Stimulated activated CD4-positive, alpha-beta T cell treated with anti-CD3 and anti-CD28 coated beads, Interleukin-15, amount 100 ng/mL, for 48 hours (primary cell): ENCODE data around the gene PHRF1.

Experiments used
- DNase-seq, 2 donors: peaks; one replicate each; pipeline ENCODE4 v3.0.0-alpha.2; 2020; ENCODE audit warnings: low read depth in 2 of 2

PHRF1 gene

DNA sequence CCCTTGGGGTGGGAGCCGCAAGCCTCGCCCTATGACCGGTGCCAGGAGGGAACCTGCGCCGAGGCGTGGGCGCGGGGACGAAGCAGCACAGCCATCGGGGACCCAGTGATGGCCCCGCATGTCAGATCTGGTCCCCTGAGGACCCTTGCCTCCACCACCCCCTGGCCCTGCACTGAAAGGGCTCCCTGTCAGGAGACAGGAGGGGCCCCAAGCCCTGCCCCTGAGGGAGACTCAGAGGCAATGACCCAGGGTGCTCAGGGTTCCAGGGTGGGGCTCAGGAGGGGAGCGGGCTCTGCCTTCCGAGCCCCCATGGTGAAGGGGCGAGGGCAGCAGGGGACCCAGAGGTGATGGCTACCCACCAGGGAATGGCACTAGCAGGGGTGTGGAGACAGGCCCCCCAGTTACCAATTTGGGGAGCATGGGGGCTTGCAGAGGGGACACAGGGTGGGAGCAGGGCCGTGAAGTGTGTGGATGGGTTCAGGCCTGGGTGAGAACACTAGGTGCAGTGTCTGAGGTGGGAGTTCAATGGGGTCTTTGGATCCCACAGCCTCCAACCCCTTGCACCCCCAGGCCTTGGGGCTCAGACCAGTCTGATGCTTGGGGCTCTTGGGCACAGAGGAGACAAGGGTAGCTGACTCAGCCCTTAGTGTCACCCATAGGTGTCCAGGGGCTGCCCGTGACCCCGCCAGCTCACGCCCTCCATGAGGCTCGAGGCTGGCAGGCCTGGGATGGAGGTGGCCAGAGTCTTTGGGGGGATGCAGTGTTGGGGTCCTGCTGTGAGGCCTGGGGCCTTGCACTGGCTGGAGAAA is 38.4 kb upstream of the PHRF1 start:
- no peak for DNase-seq

DNA sequence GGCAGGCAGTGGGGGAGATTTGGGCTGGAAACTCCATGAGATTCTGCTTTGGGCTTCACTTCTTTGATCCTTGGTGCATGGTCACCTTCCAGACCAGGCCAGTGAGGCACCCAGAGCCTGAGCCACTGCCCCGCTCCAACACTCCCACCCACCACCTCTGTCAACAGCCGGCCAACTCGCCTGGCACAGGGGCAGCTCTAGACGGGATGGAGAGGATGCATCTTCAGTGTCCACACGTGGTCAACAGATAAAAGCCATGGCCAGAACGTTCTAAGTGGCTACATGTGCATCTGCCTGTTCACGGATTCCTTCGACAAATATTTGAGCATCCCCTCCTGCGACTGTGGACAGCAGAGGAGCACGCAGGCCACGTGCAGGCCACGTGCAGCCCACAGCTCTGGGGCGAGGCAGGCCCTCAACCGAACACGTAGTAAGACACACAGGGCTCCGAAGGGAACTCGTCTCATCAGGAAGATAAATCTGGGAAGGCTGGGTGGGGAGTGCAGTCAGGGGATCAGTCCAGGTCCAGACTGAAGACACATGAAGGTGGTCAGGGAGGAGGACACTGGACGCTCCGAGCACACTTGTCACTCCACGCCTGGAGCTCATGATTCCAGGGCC is 37.7 kb upstream of the PHRF1 start:
- no peak for DNase-seq

DNA sequence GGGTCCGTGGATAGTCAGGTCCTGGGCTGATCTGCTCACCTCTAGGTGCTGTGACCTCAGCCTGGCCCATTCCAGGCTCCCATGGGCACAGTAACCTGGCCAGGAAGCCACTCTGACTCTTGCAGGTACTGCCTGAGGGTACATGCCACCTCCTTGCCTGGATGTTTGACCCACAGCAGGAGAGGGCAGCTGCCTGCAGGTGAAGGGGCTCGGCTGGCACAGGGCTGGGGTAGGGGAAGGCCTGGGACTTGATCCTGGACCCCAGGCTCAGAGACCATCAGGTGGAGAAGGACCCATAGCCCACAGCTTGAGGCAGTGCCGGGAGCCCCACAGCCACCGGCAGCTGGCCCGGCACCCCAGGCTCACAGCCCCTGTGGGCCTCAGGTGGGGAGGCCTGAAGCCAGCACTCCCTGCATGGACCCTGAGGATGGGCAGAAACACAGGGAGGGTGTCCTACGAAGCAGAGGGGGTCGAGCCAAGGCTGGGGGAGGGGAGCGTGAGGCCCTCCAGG is 36.2 kb upstream of the PHRF1 start:
- DNase-seq = no peak

DNA sequence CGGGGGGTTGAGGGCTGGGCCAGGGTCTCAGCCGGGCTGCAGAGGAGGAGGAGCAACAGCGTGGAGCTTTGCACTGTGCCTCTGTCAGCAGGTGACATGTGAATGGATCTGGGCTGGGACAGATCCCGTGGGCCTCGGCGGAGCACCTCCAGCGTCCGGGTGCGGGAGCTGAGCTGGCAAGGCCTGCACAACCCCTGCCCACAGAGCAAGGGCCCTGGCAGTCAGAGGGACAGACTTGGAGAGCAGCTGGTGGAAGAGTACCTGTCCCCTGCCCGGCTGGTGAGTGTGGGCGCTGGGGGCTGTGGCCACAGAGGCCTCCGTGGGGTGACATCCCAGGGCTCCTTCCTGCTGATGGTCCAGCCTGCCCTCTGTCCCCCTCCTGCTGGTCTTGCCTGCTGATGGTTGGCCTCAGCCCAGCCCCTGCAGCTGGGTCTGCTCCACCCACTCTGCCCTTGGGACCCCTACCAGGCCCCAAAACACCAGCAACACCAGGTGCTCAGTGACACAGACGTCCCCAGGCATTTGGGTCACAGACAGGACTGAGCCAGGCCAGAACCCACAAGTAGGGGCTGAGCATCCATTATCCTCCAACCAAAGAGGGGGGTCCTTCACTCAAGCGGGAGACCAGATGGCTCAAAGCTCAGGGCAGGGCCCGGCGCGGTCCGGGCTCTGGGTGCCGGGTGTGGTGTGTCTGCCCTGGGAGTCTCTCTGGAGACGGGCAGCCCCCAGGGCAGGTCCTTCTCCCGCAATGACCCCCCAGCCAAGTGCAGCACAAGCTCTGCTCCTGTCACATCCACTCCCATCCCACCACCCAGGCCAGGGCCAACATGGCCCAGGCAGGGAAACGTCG is 35.5 kb upstream of the PHRF1 start:
- no peak for DNase-seq

DNA sequence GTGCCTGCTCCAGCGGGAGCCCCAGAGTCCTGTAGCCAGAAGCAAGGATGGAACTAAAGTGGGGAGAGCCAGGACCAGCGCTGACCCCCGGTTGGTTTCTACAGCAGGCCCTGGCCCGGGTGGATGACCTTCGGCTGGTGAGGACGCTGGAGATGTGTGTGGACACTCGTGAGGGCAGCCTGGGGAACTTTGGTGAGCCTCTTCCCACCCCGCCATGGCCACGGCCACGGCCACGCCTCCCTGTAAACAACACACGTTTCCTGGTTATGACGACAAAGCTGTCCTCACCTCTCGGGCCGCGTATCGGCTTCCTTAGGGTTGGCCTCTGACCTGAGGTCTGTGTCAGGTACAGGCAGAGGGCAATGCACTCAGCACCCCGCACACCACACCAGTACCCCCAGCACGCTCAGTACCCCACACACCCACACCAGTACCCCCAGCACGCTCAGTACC is 34.8 kb upstream of the PHRF1 start:
- no peak for DNase-seq

DNA sequence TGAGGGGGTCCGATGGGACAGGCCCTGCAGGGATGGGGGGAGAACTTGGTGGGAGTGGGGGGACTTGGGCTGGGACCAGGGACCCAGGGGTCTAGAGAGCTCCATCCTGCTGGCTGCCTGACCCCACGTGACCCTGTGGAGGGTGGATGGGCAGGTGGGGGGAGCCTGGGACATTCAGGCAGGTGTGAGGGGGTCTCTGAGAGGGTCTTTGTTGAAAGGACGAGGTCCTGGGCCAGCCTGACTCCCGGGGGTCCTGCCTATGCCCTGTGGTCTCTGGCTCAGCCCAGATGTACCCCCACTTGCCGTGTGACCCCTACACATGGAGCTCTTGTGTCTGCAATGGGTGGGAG is 31.5 kb upstream of the PHRF1 start:
- DNase-seq = no peak

DNA sequence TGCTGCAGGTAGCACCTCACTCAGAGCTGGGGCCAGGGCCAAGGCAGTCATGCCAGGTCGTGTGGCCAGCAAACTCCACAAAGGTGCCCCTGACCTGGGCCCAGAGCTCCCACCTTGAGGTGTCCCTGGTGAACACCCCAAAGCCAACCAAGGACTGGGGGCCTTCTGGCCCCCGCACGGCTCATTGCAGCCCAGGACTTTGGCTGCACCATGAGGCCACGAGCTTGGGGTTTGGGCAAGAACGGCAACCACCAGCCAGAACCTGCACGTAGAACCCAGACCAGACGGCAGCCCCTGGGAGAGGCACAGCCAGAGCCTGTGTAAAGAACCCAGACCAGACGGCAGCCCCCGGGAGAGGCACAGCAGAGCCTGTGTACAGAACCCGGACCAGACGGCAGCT is 31.1 kb upstream of the PHRF1 start:
- no peak for DNase-seq

DNA sequence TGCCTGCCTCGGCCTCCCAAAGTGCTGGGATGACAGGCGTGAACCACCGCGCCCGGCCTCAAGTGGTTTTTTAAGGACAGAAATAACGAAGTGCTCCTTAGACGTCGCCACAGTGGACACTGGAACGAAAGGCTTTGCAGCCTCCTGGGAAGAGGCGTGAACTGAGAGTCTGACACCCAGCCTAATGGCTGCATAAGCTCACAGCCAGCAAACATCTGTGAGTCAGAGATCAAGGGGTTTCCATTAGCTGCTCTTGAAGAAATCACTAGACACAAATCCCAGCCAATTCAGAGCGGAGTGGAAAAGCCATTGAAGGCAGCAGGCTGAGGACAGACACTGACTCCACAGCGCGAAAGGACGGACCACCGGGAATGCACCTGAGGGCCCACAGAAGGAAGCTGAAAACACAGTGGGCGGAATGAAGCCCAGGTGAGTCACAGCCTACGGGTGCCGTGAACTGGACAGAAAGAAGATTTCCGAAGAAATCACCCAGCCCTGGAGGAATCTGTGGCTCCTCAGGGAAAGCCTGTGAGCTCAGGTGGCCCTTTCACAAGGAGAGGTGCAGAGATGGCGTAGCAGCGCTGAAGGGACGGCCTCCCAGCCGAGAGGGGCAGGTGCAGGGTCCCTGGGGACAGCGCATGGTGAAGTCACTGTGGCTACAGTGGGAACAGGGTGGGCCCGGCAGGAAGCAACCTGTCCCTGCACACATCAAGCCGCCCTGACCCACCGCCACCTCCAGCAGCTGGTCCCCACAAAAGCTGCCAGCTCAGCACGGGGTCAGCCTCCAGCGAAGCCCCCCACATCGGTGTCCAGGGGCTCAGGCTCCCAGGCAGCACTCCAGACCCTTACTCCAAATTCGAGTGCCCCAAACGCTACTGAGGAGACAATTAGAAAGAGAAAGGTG is 27.3 kb upstream of the PHRF1 start:
- no peak for DNase-seq

DNA sequence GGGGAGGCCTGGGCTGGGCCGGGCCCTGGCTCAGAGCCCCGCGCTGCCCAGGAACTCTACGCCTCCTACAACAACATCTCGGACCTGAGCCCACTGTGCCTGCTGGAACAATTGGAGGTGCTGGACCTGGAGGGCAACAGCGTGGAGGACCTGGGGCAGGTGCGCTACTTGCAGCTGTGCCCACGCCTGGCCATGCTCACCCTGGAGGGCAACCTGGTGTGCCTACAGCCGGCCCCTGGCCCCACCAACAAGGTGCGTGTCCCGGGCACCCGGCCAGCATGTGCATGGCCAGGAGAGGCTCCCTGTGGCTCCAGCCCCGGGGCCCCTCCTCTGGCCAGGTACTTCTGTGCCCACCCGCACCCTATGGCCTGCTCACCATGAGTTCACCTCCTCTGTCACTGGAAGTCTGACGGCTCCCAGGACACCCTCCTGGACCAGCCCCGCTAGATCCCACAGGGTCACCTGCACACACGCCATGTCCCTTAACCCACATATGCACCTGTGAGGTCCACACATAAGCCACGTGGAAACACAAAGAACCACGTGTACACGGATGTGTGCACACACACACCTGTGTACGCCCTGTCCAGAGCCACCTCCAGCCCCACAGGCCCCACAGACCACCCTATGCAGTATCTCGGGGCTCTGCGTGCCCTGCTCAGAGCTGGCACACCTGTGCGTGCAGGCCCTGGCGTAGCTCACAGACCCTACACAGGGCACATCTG is 26.1 kb upstream of the PHRF1 start:
- DNase-seq = no peak

DNA sequence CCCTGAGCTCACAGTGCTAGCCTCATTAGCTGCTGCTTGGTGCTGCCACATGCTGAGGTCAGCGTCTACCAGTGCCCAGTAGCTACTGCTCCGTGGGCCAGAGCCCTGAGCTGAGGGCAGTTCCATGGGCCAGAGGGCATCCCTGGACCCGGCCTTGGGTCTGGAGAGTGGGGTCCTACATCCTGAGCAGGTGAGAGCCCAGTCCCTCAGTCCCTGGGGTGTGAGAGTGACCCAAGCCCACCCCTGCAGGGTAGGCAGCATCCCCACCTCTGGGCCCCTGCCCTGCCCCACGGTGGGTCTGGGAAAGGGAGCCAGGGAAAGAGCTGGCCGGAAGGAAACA is 25.6 kb upstream of the PHRF1 start:
- no peak for DNase-seq

DNA sequence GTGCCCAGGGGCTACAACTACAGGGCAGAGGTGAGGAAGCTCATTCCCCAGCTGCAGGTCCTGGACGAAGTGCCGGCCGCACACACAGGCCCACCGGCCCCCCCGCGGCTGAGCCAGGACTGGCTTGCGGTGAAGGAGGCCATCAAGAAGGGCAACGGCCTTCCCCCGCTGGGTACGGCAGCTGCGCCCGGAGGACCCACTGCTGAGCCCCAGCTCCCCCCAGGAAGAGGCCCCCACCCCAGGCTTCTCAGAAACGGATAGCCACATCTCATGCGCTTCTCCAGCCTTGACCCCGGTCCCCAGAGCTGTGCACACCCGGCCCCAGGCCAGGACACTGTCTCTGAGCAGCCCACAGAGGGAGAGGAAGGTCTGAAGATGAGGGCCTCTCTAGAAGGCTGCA is 25.1 kb upstream of the PHRF1 start:
- no peak for DNase-seq

DNA sequence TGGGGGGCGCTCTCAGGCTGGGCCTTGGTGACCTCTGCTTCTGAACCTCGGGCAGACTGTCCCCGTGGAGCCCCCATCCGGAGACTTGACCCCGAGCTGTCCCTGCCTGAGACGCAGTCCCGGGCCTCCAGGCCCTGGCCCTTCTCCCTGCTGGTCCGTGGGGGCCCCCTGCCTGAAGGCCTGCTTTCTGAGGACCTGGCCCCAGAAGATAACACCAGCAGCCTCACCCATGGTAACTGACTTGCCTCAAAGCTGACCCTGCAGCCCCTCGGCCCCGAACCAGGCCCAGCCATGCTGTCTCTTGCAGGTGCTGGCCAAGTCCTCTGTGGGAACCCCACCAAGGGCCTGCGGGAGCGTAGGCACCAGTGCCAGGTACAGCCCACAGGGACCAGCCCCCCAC is 24.7 kb upstream of the PHRF1 start:
- no peak for DNase-seq

DNA sequence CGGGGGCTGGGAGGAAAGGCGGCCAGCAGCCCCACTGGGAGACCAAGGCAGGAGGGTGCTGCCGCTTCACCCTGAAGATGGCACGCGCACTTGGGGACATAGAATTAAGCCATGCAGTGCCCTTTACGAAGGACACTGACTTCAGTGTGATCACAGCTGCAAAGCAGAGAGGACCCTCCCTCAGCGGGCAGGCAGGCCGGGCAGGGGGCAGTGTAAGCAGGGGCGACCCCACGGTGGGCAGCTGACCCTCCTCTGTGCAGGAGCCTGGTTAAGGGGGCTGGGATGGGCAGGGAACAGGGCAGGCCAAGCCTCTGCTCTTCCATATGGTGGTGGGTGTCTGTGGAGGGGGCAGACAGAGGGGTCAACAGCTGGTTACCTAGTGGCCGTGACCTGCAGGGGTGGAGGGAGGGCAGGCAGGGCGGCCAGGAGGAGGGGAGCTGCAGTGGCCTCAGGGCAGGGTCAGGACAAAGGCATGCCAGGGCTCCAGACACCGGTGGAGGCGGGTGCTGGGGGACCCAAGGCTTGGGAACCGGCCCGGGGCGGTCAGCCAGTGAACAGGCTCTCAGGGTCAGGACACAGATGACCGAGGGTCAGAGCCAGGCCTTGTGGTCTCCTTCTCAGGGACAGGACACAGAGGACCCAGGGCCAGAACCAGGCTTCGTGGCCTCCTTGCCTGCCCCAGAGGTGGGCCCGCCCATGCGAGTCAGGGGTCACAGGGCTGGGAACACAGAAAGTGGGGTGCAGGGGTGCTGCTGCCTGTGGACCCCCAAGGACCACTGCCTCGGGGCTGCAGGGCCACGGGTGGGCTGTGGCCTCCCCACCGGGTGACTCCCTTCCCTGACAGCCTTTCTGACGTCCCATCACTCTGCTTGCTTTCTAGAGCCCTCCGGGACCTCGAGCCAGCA is 22.9 kb upstream of the PHRF1 start:
- DNase-seq = no peak

DNA sequence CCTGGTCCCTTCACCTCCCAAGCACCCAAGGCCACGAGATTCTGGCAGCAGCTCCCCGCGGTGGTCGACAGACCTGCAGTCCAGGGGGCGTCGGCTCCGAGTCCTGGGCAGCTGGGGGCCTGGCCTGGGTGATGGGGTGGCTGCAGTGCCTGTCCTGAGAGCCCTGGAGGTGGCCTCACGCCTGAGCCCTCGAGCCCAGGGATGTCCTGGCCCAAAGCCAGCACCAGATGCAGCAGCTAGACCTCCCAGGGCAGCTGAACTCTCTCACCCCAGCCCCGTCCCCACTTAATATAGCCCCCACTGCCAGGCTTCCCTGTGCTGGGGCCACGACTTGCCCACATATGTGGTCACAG is 22.3 kb upstream of the PHRF1 start:
- DNase-seq = no peak

DNA sequence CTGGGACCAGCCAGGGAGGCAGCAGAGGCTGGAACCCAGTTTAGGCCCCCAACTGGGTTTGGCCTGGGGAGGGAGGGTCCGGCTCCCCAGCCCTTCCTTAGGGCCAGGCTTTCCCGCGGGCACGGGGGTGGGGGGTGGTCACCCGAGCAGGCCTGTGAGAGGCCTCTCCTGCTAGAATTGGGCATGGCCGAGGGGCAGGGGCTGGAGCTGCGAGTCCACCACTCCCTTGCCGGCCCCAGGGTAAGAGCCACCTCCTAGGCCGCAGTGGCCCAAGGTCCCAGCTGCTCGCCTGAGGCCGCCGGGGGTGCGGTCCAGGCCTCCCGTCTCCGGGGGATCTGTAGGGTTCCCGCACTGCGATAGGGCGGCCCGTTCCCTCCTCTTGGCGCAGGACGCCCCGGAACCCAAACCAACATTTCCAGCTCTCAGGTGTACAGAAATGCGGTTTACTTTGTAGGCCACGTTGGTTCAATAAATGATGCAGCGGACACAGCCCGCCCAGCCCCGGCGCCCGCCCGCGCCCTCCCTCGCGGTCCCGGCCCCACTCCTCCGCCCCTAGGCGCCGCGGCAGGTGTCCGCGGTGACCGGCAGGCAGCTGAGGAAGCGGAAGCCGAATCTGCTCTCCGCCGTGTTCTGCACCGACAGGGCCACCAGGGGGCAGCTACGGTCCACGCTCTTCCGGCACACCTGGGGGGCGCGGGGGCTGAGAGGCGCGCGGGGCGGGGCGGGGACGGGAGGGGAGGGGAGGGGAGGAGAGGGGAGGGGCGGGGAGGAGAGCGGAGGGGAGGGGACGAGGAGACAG is 21.6 kb upstream of the PHRF1 start:
- peak in 1 of 2 donors; percentile 74 for DNase-seq

DNA sequence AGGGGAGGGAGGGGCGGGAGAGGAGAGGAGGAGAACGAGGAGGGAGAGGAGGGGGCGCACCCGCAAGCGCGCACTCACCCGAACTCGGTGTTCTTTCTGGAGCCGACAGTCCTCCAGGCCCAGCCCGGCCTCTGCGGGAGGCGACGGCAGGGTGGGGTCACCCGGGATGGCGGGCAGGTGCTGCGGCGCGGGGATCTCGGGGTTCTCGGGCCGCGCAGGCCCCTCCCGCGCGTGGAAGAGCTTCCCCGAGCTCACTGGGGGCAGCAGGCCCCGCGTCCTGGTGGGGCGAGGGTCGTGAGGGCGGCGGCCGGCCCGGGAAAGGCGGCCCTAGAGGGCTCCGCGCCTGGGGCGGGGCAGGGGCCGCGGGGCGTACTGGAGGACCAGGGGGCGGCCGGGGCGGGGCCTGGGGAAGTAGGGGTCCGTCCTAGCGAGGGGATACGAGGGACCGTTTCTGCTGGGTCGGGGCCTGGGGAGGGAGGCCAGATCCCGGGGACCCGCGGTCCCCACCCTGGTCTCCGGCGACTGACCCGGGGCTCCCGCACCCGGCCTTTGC is 21.0 kb upstream of the PHRF1 start:
- no peak for DNase-seq

DNA sequence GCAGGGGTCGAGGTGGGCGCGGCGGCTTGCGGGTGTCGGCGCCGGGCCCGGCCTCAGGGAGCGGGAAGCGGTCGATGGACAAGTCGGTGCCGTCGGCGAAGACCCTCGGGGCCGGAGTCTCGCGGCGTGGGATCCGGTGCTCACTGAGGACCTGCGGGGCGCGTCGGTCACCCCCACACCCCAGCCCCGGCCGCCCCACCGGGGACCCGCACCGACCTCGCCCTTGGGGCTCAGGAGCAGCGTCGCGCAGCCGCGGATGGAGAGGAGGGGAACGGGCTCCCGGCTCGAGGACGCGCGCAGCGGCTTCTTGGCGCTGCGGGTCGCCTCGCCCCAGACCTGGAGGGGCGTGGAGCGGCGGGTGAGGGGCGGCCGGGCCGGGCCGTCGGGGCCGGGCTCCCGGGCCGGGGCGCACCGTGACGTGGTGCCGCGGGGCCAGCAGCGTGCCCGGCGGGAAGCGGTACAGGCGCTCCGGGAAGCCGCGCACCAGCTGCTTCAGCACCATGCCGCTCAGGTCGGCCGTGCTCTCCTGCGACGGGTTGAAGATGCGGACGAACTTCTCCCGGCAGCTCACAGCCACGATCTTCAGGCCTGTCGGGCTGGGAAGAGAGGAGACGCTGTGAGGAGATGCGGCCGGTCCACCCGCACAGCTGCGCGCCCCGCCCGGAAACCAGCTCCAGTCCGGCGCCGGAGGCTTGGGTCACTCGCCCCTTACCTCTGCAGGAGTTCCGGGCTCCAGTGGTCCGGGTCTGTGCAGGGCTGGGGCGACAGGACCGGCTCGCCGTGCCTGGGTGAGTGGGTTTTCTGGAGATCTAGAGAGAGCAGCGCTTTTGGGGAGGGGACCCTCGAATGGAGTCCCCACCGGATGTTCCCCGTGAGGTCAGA is 20.2 kb upstream of the PHRF1 start:
- no peak for DNase-seq
